PC-3 (cell line): ENCODE data around the gene TLR4. TPM values are rescaled to one million over a fixed set of nuclear protein-coding genes. Genes with fewer than 3 reads are reported as not detected.

Experiments used
- ATAC-seq: fragments of 200-7000 bp; cut with Tn5 transposase; 2 replicates; pipeline ENCODE4 v1.9.1; 2020; ENCODE audit warnings: mild to moderate bottlenecking, moderate library complexity
- BruUV-seq: library from RNA; stranded (reverse); fragments of 400-500 nt; replicated peaks from 2 replicates; lab custom pipeline; 2021; lab: Mats Ljungman, UMichigan
- CTCF ChIA-PET: fragments of 300-600 bp; sonication (Branson Sonifier 250); formaldehyde crosslinking; loops from one replicate; lab custom pipeline; 2022; ENCODE audit warnings: antibody characterized with exemption; lab: Charles Lee
- POLR2A ChIA-PET: fragments of 300-600 bp; sonication (Branson Sonifier 250); formaldehyde crosslinking; loops from one replicate; lab custom pipeline; 2022; ENCODE audit warnings: antibody characterized with exemption; ENCODE audit not compliant: unreplicated experiment; lab: Charles Lee
- DNase-seq: peaks from one replicate; pipeline ENCODE4 v3.0.0-alpha.2; 2015
- H2AFZ ChIP-seq: fragments of 300-600 bp; sonication (generic); 2 replicates; pipeline ENCODE4 v1.6.0; 2016; ENCODE audit warnings: antibody characterized with exemption, low read length
- H3F3A ChIP-seq: fragments of 300-600 bp; sonication (generic); one replicate; pipeline ENCODE4 v1.6.0; 2017; ENCODE audit warnings: antibody characterized with exemption, low read length, control low read depth, mild to moderate bottlenecking; ENCODE audit not compliant: unreplicated experiment
- H3K27ac ChIP-seq: fragments of 300-600 bp; sonication (generic); 2 replicates; pipeline ENCODE4 v1.5.1; 2016; ENCODE audit warnings: mild to moderate bottlenecking, low read length
- H3K27me3 ChIP-seq: fragments of 300-600 bp; sonication (generic); 2 replicates; pipeline ENCODE4 v1.6.1; 2016; ENCODE audit warnings: low read length, mixed read lengths
- H3K36me3 ChIP-seq: fragments of 300-600 bp; sonication (generic); 2 replicates; pipeline ENCODE4 v1.6.1; 2016; ENCODE audit warnings: low read depth, mixed run types, low read length, mixed read lengths
- H3K4me1 ChIP-seq: fragments of 300-600 bp; sonication (generic); 2 replicates; pipeline ENCODE4 v1.5.1; 2016; ENCODE audit warnings: low read length; ENCODE audit not compliant: insufficient read depth
- H3K4me2 ChIP-seq: fragments of 300-600 bp; sonication (generic); 2 replicates; pipeline ENCODE4 v1.6.0; 2016; ENCODE audit warnings: low read length
- H3K4me3 ChIP-seq: fragments of 300-600 bp; sonication (generic); 2 replicates; pipeline ENCODE4 v1.5.1; 2016; ENCODE audit warnings: mild to moderate bottlenecking, low read length, mixed read lengths
- H3K79me2 ChIP-seq: fragments of 300-600 bp; sonication (generic); 2 replicates; pipeline ENCODE4 v1.6.1; 2017; ENCODE audit warnings: low read length, mixed read lengths
- H3K9ac ChIP-seq: fragments of 300-600 bp; sonication (generic); 2 replicates; pipeline ENCODE4 v1.6.0; 2016; ENCODE audit warnings: mild to moderate bottlenecking, low read length
- H3K9me2 ChIP-seq: fragments of 300-600 bp; sonication (generic); replicated peaks from 2 replicates; pipeline ENCODE4 v1.6.1; 2016; ENCODE audit warnings: mixed run types, low read length, mixed read lengths
- H3K9me3 ChIP-seq: fragments of 300-600 bp; sonication (generic); 2 replicates; pipeline ENCODE4 v1.6.1; 2016; ENCODE audit warnings: low read length, mixed read lengths
- H4K20me1 ChIP-seq: fragments of 300-600 bp; sonication (generic); 2 replicates; pipeline ENCODE4 v1.6.1; 2016; ENCODE audit warnings: low read length, mixed read lengths
- EZH2 ChIP-seq: fragments of 300-600 bp; sonication (generic); IDR thresholded peaks from one replicate; pipeline ENCODE4 v1.6.1; 2017; ENCODE audit warnings: antibody characterized with exemption, mild to moderate bottlenecking, low read length; ENCODE audit not compliant: unreplicated experiment
- EZH2phosphoT487 ChIP-seq: fragments of 300-600 bp; sonication (generic); IDR thresholded peaks from 2 replicates; pipeline ENCODE4 v1.6.1; 2018; ENCODE audit warnings: mild to moderate bottlenecking, antibody characterized with exemption, low read length, borderline replicate concordance
- intact Hi-C: fragments of 100-400 bp; cut with micrococcal nuclease; formaldehyde crosslinking; loops from 2 replicates; pipeline ENCODE4 v1.9.0; 2023
- total RNA-seq: library from RNA; depleted of rRNA; stranded (reverse); fragments of >200 nt; gene quantifications from 2 replicates; pipeline ENCODE4 v1.2.3, GENCODE V29; 2014
- TF ChIP-seq, protein P1 (sequence below): fragments of 300-600 bp; sonication (generic); conservative IDR thresholded peaks from 2 replicates; pipeline ENCODE4 v1.5.1; 2017; ENCODE audit warnings: antibody characterized with exemption, low read depth, mild to moderate bottlenecking, low read length

Gene TLR4
- total RNA-seq, 1 experiment from 2014 or later, result not detected

DNA sequence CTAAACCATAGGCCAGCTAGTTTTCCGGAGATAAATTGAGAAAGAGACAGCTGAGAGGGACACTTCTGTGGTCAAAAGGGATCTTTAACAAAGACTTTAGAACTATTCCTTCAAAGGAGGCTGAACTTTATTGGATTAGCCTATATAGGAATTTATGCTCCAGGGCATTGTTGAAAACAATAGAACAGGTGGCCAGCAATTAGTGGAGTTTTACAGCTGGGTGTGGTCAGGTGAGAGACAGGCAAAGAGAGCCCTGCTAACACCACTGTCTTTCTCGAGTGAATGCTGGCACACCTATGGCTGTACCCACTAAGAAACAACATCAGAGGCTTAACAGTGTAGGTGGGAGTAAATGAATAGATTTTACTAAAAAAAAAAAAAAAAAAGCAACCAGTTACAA lies 16.7 kb upstream of the TLR4 start:
- no peak for ATAC-seq

DNA sequence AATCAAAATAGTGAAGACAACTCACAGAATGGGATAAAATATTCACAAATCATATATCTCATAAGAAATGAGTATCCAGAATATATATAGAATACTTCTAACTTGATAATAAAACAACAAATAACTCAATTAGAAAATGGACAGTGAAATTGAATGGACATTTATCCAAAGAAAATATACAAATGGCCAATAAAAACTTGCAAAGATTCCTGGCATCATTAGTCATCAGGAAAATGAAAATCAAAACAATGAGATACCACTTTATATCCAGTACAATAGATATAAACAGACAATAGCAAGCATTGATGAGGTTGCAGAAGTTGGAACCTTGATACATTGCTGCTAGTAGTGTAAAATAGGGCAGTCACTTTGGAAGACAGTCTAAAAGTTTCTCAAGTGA lies 12.8 kb upstream of the TLR4 start:
- ATAC-seq (no peak), DNase-seq (no peak)
- H3K4me1 ChIP-seq, result no peaks in the 10 kb centered on the region
- ChIA-PET CTCF (no interaction called here), POLR2A (no interaction called here)
- no peak overlapping the region for H3K4me3 ChIP-seq
- H3F3A ChIP-seq, result no peaks in the 10 kb centered on the region
- TF ChIP-seq EZH2 (no peak), EZH2phosphoT487 (no peak)
- TF ChIP-seq, protein P1, sequence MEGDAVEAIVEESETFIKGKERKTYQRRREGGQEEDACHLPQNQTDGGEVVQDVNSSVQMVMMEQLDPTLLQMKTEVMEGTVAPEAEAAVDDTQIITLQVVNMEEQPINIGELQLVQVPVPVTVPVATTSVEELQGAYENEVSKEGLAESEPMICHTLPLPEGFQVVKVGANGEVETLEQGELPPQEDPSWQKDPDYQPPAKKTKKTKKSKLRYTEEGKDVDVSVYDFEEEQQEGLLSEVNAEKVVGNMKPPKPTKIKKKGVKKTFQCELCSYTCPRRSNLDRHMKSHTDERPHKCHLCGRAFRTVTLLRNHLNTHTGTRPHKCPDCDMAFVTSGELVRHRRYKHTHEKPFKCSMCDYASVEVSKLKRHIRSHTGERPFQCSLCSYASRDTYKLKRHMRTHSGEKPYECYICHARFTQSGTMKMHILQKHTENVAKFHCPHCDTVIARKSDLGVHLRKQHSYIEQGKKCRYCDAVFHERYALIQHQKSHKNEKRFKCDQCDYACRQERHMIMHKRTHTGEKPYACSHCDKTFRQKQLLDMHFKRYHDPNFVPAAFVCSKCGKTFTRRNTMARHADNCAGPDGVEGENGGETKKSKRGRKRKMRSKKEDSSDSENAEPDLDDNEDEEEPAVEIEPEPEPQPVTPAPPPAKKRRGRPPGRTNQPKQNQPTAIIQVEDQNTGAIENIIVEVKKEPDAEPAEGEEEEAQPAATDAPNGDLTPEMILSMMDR, result no peak
- H3K27me3 ChIP-seq, result no peaks in the 10 kb centered on the region
- H2AFZ ChIP-seq, result no peak overlapping the region
- no peaks in the 10 kb centered on the region for H3K9me2 ChIP-seq
- intact Hi-C loops, result no loop called here
- H3K4me2 ChIP-seq, result no peak overlapping the region
- H3K9me3 ChIP-seq, result no peaks in the 10 kb centered on the region
- H3K27ac ChIP-seq, result no peak overlapping the region
- H3K9ac ChIP-seq, result no peak overlapping the region
- H3K79me2 ChIP-seq, result no peaks in the 10 kb centered on the region
- no peaks in the 10 kb centered on the region for H4K20me1 ChIP-seq
- BruUV-seq, result no TSS peak
- H3K36me3 ChIP-seq, result no peaks in the 10 kb centered on the region

More for the DNA sequence above, 16.7 kb upstream of the TLR4 start:
- no TSS peak for BruUV-seq
- Histone ChIP-seq H3K4me1 (no peaks in the 10 kb centered on the region), H3K9me3 (no peaks in the 10 kb centered on the region), H3K79me2 (no peaks in the 10 kb centered on the region), H3K4me2 (no peak overlapping the region), H3K4me3 (no peak overlapping the region), H3K27ac (no peak overlapping the region), H3K27me3 (no peaks in the 10 kb centered on the region), H3K9ac (no peak overlapping the region), H3K9me2 (no peaks in the 10 kb centered on the region), H2AFZ (no peak overlapping the region), H4K20me1 (no peaks in the 10 kb centered on the region), H3K36me3 (no peaks in the 10 kb centered on the region), H3F3A (no peaks in the 10 kb centered on the region)
- ChIA-PET CTCF (no interaction called here), POLR2A (no interaction called here)
- DNase-seq, result no peak
- no peak for TF ChIP-seq EZH2
- TF ChIP-seq, protein P1, result no peak
- no peak for TF ChIP-seq EZH2phosphoT487
- intact Hi-C loops, result no loop called here

DNA sequence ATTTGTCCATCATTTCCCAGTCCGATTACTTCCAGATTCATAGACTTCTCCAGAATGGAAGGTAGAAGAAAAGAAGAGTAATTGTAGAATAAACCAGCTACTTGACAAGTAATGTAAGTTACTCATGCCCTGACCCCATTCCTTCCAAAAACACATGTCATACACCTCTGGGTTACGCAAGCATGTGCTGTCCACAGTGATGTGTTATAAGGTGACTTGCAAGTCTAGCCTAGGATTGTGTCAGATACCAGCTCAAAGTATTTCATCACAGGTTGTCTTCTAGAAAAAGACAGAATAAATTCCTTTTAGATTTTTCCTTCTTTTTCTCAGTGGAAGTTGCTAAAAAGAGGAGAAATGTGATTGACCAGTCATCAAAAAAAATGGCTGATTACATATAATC lies 8.0 kb upstream of the TLR4 start:
- no peak for ATAC-seq

More for the DNA sequence above, 8.0 kb upstream of the TLR4 start:
- Histone ChIP-seq H3K4me3 (no peak overlapping the region), H3K4me2 (no peak overlapping the region), H3K4me1 (no peaks in the 10 kb centered on the region), H3K36me3 (no peaks in the 10 kb centered on the region), H3K27ac (no peak overlapping the region), H3K9me2 (no peaks in the 10 kb centered on the region), H4K20me1 (no peaks in the 10 kb centered on the region), H3K9ac (no peak overlapping the region), H3K27me3 (no peaks in the 10 kb centered on the region), H2AFZ (no peak overlapping the region), H3F3A (no peaks in the 10 kb centered on the region), H3K9me3 (no peaks in the 10 kb centered on the region), H3K79me2 (no peaks in the 10 kb centered on the region)
- intact Hi-C loops, result no loop called here
- no peak for DNase-seq
- BruUV-seq, result no TSS peak
- TF ChIP-seq, protein P1, result no peak
- TF ChIP-seq EZH2, result no peak
- TF ChIP-seq EZH2phosphoT487, result no peak
- POLR2A ChIA-PET, result no interaction called here
- CTCF ChIA-PET, result no interaction called here
